Loucy (cell line): ENCODE results near the gene AGXT2.

Experiments used
- EZH2phosphoT487 ChIP-seq: fragments of 200-600 bp; IDR thresholded peaks from 2 replicates; pipeline ENCODE4 v1.6.1; 2018; ENCODE audit warnings: antibody characterized with exemption, mild to moderate bottlenecking, moderate library complexity, borderline replicate concordance
- TF ChIP-seq, protein P1 (sequence below): fragments of 200-600 bp; sonication (generic); conservative IDR thresholded peaks from 2 replicates; pipeline ENCODE4 v1.5.1; 2014; ENCODE audit warnings: mild to moderate bottlenecking, antibody characterized with exemption, low read length

DNA sequence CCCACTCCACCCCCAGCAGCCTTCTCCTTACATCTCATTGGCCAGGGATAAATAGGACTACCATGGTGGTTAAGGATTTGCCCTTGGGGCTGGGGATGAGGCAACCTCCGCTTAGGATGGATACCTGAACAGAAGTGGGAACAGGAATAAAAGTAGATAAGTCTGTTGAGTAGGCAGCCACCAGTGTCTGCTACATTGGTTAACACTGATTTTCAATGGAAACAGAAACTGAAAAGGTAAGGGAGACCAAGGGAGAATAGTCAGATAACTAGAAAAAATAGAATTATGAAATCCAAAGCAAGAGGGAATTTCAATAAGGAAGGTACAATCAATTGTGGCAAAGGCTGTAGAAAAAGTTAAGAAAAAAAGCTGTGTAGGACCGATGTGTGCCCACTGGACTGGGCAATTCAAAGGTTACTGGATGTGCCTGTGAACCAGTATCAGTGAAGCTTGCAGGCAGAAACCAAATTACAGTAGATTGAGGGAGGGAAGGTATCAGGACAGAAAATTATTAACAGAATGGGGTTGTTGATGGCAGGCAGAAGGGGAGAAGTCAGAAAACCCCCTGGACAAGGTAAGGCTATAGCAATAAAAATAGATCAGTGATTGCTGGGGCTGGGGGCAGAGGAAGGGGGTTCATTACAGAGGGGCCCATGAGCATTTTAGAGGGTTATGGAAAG, 69.7 kb downstream of the AGXT2 start:
- TF ChIP-seq, protein P1, sequence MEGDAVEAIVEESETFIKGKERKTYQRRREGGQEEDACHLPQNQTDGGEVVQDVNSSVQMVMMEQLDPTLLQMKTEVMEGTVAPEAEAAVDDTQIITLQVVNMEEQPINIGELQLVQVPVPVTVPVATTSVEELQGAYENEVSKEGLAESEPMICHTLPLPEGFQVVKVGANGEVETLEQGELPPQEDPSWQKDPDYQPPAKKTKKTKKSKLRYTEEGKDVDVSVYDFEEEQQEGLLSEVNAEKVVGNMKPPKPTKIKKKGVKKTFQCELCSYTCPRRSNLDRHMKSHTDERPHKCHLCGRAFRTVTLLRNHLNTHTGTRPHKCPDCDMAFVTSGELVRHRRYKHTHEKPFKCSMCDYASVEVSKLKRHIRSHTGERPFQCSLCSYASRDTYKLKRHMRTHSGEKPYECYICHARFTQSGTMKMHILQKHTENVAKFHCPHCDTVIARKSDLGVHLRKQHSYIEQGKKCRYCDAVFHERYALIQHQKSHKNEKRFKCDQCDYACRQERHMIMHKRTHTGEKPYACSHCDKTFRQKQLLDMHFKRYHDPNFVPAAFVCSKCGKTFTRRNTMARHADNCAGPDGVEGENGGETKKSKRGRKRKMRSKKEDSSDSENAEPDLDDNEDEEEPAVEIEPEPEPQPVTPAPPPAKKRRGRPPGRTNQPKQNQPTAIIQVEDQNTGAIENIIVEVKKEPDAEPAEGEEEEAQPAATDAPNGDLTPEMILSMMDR = no peak
- TF ChIP-seq EZH2phosphoT487 = no peak
